Activated CD8-positive, alpha-beta T cell treated with anti-CD3 and anti-CD28 coated beads for 36 hours (primary cell): ENCODE data around the gene AIM2. TPM values are rescaled to one million over a fixed set of nuclear protein-coding genes. Genes with fewer than 3 reads are reported as not detected.
"Not testable (repeated sequence)": the region's sequence is repeated elsewhere in the genome, so short reads cannot be mapped to it uniquely, and the experiment has no call there.

Source experiments
- ATAC-seq: fragments of 200-7000 bp; cut with Tn5 transposase; one replicate; pipeline ENCODE4 v1.10.0; 2021; ENCODE audit warnings: mild to moderate bottlenecking, moderate library complexity
- CTCF ChIA-PET: fragments of 350-600 bp; sonication (Branson Sonifier 250); formaldehyde crosslinking; loops from one replicate; lab custom pipeline; 2021; ENCODE audit warnings: antibody characterized with exemption; lab: Charles Lee
- POLR2A ChIA-PET: fragments of 350-600 bp; sonication (Branson Sonifier 250); formaldehyde crosslinking; loops from one replicate; lab custom pipeline; 2021; ENCODE audit warnings: antibody characterized with exemption; lab: Charles Lee
- DNase-seq: peaks from one replicate; pipeline ENCODE4 v3.0.0-alpha.2; 2020
- H3K27ac Mint-ChIP-seq: one replicate; pipeline ENCODE4 v1.8.0; 2021; ENCODE audit warnings: mild to moderate bottlenecking, mixed read lengths
- H3K27me3 Mint-ChIP-seq: one replicate; pipeline ENCODE4 v1.8.0; 2021; ENCODE audit warnings: mixed read lengths
- H3K36me3 Mint-ChIP-seq: one replicate; pipeline ENCODE4 v1.8.0; 2021; ENCODE audit warnings: low read depth, mixed read lengths
- H3K4me1 Mint-ChIP-seq: one replicate; pipeline ENCODE4 v1.8.0; 2021; ENCODE audit warnings: low read depth, mixed read lengths
- H3K4me3 Mint-ChIP-seq: one replicate; pipeline ENCODE4 v1.8.0; 2021; ENCODE audit warnings: mild to moderate bottlenecking, moderate library complexity, mixed read lengths
- H3K9me3 Mint-ChIP-seq: one replicate; pipeline ENCODE4 v1.8.0; 2021; ENCODE audit warnings: mixed read lengths
- CTCF ChIP-seq: fragments of 200-600 bp; IDR thresholded peaks from one replicate; pipeline ENCODE4 v1.8.0; 2022; ENCODE audit warnings: antibody characterized with exemption, mild to moderate bottlenecking
- intact Hi-C: fragments of 100-400 bp; cut with micrococcal nuclease; formaldehyde crosslinking; loops from one replicate; pipeline ENCODE4 v1.10.0; 2022
- total RNA-seq, 2 experiments: library from RNA; stranded (reverse); gene quantifications; one replicate each; pipeline ENCODE4 v1.2.3, GENCODE V29; 2021

Gene AIM2
- total RNA-seq, 2 experiments from 2014 or later = 6.7 to 8.6 TPM

GRCh38 chr1:159120317-159120716, 43.8 kb upstream of the AIM2 start:
- ChIA-PET POLR2A (interaction anchor here (0.6 kb wide), 1 partner anchor 94 kb away, joined by 3 read pairs; no protein-coding TSS in a partner anchor), CTCF (interaction anchor here (4.1 kb wide), 1 partner anchor 13 kb away, joined by 20 read pairs; no protein-coding TSS in a partner anchor)
- H3K27me3 Mint-ChIP-seq = peaks cover 31% of the 10 kb centered on the region
- H3K4me1 Mint-ChIP-seq = peaks cover 3% of the 10 kb centered on the region
- no peak overlapping the region for H3K4me3 Mint-ChIP-seq
- TF ChIP-seq CTCF = no peak
- H3K27ac Mint-ChIP-seq = no peak overlapping the region
- DNase-seq (no peak), ATAC-seq (no peak)
- no peaks in the 10 kb centered on the region for H3K9me3 Mint-ChIP-seq
- intact Hi-C loops = no loop called here
- H3K36me3 Mint-ChIP-seq = no peaks in the 10 kb centered on the region

- intact Hi-C loops = no loop called here
- CTCF ChIA-PET = interaction anchor here (1.5 kb wide), 1 partner anchor 18 kb away, joined by 3 read pairs; no protein-coding TSS in a partner anchor
- Mint-ChIP-seq H3K4me1 (no peaks in the 10 kb centered on the region), H3K27ac (no peak overlapping the region), H3K4me3 (no peak overlapping the region), H3K36me3 (no peaks in the 10 kb centered on the region), H3K27me3 (peaks cover 22% of the 10 kb centered on the region), H3K9me3 (no peaks in the 10 kb centered on the region)
- POLR2A ChIA-PET = interaction anchor here (0.8 kb wide), 1 partner anchor 25 kb away, joined by 3 read pairs; no protein-coding TSS in a partner anchor
- DNase-seq (no peak), ATAC-seq (no peak)
- no peak for TF ChIP-seq CTCF
These were observed 37.2 kb upstream of the AIM2 start for GRCh38 chr1:159113596-159114433.

- H3K27ac Mint-ChIP-seq, H3K4me3 Mint-ChIP-seq, POLR2A ChIA-PET, intact Hi-C loops, H3K36me3 Mint-ChIP-seq, CTCF ChIA-PET, DNase-seq, H3K4me1 Mint-ChIP-seq, H3K9me3 Mint-ChIP-seq, ATAC-seq: not testable (repeated sequence)
- H3K27me3 Mint-ChIP-seq = peaks cover 39% of the 10 kb centered on the region
These were observed 26.5 kb upstream of the AIM2 start for GRCh38 chr1:159103021-159103420.

- POLR2A ChIA-PET = no interaction called here
- peaks cover 32% of the 10 kb centered on the region for H3K27me3 Mint-ChIP-seq
- CTCF ChIA-PET = no interaction called here
These were observed 24.0 kb upstream of the AIM2 start for GRCh38 chr1:159100589-159100988.

GRCh38 chr1:159098596-159098995, 22.0 kb upstream of the AIM2 start:
- intact Hi-C loops = no loop called here
- Mint-ChIP-seq H3K4me1 (no peaks in the 10 kb centered on the region), H3K9me3 (no peaks in the 10 kb centered on the region), H3K27me3 (peaks cover 29% of the 10 kb centered on the region), H3K27ac (no peak overlapping the region), H3K4me3 (no peak overlapping the region), H3K36me3 (no peaks in the 10 kb centered on the region)
- TF ChIP-seq CTCF = no peak
- ChIA-PET CTCF (interaction anchor here (1.1 to 3.3 kb wide), 3 partner anchors 10 to 895 kb away, joined by 3 to 20 read pairs (median 3); no protein-coding TSS in a partner anchor), POLR2A (no interaction called here)
- DNase-seq (no peak), ATAC-seq (no peak)

More at GRCh38 chr1:159100589-159100988, 24.0 kb upstream of the AIM2 start:
- intact Hi-C loops = no loop called here
- no peak overlapping the region for H3K27ac Mint-ChIP-seq
- DNase-seq (no peak), ATAC-seq (no peak)
- H3K36me3 Mint-ChIP-seq = no peaks in the 10 kb centered on the region
- H3K9me3 Mint-ChIP-seq = no peaks in the 10 kb centered on the region
- H3K4me1 Mint-ChIP-seq = no peaks in the 10 kb centered on the region
- no peak for TF ChIP-seq CTCF
- H3K4me3 Mint-ChIP-seq = no peak overlapping the region
